Neural progenitor cell (in vitro differentiated cells): ENCODE measurements around the gene ARL15.

Experiments
- CTCF ChIP-seq: fragments of 200-600 bp; sonication (generic); IDR thresholded peaks from 2 replicates; pipeline ENCODE4 v1.5.1; 2017; ENCODE audit warnings: antibody characterized with exemption, mild to moderate bottlenecking
- EZH2 ChIP-seq: fragments of 200-600 bp; sonication (generic); IDR thresholded peaks from 2 replicates; pipeline ENCODE4 v1.6.1; 2017; ENCODE audit warnings: antibody characterized with exemption, mild to moderate bottlenecking, moderate library complexity
- EZH2phosphoT487 ChIP-seq: fragments of 200-600 bp; sonication (generic); IDR thresholded peaks from 2 replicates; pipeline ENCODE4 v1.6.1; 2017; ENCODE audit warnings: antibody characterized with exemption

DNA sequence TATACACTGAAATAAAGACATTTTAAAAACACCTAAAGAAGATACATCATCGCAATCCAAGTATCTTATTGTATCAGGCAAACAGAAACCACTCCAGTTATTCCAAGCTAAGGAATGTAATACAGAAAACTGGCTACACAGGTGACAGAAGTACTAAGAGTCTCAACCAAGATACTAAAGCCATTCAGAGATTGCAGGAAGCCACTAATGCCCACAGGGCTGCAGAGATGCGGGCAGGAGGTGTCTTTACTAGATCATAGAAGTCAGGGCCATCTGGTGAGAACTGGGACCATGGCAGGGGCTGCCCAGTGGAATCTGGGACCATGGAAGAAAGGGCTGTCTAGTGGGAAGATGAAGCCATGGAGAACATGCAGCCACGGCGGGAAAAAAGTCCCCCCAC is 384.3 kb downstream of the ARL15 start:
- TF ChIP-seq CTCF (no peak), EZH2 (no peak), EZH2phosphoT487 (no peak)
